ENCODE results near the gene MARF1.

- no peak for TF ChIP-seq GATA2 (IDR thresholded peaks at IDR 0.05; ENCODE audit: low read depth, low read length)
- TF ChIP-seq GATA3 (IDR thresholded peaks at IDR 0.05; ENCODE audit: low read depth, low read length) = no peak
Measured at GRCh38 chr16:15648135-15648730, 5.3 kb upstream of the MARF1 start.
